Measurements from ENCODE around the gene CAMK2N2.

Gene CAMK2N2

DNA sequence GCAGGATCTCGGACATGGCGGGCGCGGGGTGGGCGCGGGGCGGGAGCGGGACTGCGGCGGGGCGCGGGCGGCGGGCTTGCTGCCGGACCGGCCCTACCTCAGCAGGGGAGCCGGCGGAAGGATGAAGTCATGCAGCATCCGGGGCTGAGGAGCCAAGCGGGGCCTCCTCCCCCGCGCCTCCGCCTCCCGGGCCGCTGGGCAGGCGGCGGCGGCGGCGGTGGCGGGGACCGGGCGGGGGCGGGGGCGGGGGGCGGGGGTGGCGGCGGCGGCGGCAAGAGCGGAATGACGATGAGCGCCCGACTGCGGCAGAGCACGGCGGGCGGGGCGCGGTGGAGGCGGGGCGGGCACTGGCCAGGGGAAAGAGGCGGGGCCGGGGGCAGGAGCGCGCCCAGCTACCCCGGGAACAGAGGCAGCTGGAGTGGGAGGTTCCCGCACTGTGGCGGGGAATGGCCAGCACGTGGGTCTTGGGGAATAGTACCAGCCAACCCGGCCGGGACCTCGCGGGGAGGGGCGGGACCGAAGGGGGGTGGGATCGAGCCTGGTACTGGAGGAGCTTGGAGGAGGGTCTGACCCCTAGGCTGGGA is at the start of gene CAMK2N2:
TSS of gene CAMK2N2 (minus strand) at position 284 of the 584 bp plus-strand sequence. CDS start at position 16, 268 bp downstream.
- DNase-seq = peak; percentile 56 to 62

GRCh38 chr3:184308744-184309143 is 47.4 kb upstream of the CAMK2N2 start:
- no peak for DNase-seq

DNA sequence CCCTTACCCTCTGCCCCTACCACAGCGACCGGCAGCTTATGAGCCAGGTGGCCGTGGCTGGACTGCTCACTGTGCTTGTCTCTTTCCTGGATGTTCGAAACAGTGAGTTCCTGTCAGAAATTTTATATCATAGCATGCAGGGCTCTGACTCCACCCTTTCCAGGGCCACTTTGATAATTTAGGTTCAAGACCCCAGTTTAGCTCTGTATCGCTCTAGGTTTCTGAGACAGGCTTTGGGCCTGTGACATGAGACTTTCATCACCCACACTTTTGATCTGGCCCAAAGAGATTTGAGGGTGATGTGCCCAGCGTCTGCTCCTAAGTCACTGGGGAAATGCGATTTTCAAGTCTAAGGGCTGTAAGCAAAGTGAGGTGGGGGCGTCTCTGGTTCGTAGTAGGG is 46.6 kb upstream of the CAMK2N2 start:
- no peak for DNase-seq

DNA sequence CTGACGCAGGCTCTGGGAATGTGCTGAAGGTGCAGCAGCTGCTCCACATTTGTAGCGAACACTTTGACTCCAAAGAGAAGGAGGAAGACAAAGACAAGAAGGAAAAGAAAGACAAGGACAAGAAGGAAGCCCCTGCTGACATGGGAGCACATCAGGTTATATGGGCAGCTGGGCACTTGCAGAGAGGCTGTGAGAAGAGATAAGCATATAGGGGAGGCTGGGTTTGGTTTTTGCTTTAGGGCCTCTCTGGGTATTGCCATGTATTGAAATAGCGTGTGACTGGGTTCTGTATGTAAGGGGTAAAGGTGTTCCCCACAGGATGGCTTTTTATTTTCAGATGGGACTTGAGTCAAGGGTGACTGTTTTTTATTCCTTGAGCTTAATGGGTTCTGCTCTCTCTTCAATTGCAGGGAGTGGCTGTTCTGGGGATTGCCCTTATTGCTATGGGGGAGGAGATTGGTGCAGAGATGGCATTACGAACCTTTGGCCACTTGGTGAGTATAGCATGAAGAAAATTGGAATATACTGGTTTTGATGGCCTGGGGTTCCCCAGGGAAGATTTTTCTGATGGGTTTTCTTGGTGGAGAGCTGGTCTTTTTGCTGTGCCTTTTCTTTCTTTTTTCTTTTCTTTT is 45.1 kb upstream of the CAMK2N2 start:
- DNase-seq = no peak

GRCh38 chr3:184305577-184305976 is 44.2 kb upstream of the CAMK2N2 start:
- DNase-seq = no peak

- DNase-seq = no peak
These were observed 39.0 kb upstream of the CAMK2N2 start for GRCh38 chr3:184300378-184300720.

DNA sequence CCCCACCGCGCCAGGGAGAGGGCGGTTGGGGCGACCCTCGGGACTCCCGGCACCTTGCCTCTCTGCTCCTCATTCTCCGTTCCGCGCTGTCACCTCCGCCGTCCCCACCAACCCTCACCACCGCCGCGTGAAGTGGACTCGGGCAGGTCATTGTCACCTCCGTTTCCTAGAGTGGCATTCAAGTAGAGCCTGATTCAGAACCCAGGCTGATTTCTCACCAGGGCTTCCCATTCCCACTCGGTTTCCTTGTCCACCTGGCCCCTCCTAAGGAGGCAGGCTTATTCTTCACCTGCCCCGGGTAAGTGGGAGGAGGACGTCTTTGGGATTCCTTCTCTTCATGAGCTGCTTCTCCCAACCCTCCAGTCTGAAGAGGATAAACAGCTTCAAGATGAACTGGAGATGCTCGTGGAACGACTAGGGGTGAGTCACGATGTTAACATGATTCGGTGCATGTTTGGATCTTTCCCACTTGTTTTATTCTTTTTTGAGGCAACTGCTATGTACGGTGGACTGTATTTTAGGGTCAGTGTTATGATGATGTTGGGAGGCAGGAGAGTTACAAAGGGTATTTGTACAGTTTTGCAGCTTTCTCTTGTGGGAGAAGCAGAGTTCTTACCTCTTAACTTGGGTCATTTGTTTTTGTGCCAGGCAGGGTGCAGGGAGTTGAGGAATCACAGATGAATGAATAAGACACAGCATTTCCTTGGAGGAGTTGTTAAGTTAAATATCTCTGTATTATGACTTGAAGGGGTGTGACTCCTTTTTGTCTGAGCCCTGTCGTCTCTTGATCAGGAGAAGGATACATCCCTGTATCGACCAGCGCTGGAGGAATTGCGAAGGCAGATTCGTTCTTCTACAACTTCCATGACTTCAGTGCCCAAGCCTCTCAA is 38.4 kb upstream of the CAMK2N2 start:
- no peak for DNase-seq

DNA sequence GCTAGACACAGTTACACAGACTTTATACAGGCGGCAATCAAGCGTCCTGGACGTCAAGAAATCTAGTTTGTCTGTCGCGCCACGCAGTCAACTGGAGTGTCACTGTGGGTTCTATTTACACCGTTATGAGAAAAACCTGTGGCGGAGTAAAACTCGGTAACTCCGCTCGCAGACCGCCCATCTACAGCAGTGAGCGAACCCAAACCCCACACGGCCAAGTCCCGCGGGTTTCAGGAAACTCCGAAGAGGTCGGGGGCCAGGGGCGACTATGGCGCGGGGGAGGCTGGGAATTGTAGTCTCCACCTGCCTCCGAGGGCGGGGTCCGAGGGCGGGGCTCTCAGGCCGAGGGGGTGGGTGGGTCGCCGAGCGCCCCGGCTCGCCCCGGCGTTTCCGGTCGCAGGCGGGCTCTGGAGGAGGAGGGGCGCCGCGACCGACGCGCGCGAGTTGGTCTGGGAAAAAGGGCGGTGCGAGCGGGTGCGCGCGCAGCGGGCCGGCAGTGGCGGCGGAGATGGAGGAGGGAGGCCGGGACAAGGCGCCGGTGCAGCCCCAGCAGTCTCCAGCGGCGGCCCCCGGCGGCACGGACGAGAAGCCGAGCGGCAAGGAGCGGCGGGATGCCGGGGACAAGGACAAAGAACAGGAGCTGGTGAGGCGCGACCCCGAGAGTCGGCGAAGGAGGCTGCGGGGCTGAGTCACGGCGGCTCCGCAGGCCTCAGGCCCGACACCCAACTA is 37.6 kb upstream of the CAMK2N2 start, which contains the start of gene PSMD2:
TSS of gene PSMD2 (plus strand) at position 483 of the 729 bp plus-strand sequence. CDS start at position 509, 26 bp downstream.
- DNase-seq = peak; percentile 98 to 99

GRCh38 chr3:184296616-184297015 is 35.3 kb upstream of the CAMK2N2 start:
- no peak for DNase-seq

DNA sequence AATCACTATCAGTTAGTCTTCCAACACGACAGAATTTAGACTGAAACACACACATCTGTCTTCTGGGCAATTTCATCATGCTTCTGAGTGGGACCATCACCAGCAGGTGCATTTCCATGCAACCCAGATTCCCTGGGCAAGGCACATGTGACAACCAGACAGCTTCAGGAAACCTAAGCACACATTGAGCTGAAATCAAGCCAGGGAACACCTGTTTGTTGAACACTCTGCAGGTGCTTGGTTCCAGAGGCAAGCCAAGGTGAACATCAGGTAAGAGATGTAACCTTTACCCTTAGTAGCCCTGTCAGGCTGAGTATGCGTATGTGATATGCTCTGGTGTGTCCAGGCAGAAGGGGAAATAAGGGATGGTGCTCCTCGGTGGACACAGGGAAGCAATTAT is 34.4 kb upstream of the CAMK2N2 start:
- no peak for DNase-seq

DNA sequence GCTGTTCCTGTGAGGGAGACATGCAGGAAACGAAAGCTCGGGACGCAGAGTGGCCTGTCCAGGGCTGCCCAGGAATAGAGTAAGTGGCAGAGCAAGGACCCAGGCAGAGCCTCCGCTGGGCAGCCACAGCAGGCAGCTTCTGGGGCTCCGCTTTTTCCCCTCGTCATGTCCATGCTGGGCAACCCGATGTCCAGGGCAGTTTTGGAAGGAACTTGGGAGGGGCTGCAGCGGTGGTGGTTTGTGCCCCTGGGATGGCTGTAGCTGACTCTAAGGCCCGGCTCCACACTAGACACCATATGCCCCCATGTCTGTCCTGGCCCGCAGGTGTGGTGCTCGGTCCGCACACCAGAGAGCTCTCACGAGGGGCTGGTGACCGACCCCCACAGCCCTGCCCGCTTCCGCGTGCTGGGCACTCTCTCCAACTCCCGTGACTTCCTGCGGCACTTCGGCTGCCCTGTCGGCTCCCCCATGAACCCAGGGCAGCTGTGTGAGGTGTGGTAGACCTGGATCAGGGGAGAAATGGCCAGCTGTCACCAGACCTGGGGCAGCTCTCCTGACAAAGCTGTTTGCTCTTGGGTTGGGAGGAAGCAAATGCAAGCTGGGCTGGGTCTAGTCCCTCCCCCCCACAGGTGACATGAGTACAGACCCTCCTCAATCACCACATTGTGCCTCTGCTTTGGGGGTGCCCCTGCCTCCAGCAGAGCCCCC is 30.5 kb upstream of the CAMK2N2 start:
- DNase-seq = no peak

- DNase-seq = no peak
These were observed 29.8 kb upstream of the CAMK2N2 start for GRCh38 chr3:184291044-184291737.

GRCh38 chr3:184290331-184290730 is 29.0 kb upstream of the CAMK2N2 start:
- DNase-seq = no peak

- peak; percentile 56 to 67 for DNase-seq
These were observed 28.1 kb upstream of the CAMK2N2 start for GRCh38 chr3:184289426-184289938.

DNA sequence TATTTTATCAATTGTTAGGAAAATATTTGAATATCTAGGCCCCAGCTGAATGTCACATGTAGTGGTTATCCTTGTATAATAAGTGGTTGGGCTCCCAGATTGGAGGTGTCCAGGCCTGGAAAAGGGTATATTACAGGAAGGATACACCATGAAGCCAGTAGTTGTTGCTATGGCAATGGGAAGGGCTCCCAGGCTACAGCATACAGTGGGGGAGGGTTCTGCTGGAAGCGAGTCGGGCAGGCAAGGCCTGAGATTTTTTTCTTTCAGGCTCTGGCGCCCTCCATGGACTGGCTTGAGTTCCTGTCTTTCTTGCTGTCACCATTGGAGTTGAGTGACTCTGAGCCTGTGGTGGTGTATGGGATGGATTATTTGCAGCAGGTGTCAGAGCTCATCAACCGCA is 23.3 kb upstream of the CAMK2N2 start:
- DNase-seq = peak; percentile 22

GRCh38 chr3:184283681-184284080 is 22.3 kb upstream of the CAMK2N2 start:
- no peak for DNase-seq

- no peak for DNase-seq
These were observed 21.6 kb upstream of the CAMK2N2 start for GRCh38 chr3:184282941-184283340.

DNA sequence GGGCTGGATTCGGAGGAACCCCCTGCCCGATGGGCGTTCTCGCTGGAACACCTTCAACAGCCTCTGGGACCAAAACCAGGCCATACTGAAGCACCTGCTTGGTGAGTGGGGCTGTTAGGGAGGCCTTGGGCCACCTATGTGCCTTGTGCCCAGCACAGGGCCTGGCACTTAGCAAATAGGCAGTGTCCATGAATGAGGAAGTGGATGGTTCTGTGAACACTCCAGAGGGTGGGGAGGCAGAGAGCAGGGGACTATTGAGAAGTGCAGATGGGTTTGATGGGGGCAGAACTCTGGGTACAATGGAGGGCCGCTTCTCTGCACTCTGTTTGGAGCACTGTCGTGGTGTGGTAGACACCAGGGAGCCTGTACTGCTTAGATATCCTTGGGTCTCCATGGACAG is 16.0 kb upstream of the CAMK2N2 start:
- no peak for DNase-seq

- DNase-seq = no peak
These were observed 14.9 kb upstream of the CAMK2N2 start, which contains the start of gene ECE2 for GRCh38 chr3:184275961-184276910. Gene ECE2, plus strand, starts transcription at chr3:184276022. Its CDS starts 132 bp downstream, at chr3:184276154.

DNA sequence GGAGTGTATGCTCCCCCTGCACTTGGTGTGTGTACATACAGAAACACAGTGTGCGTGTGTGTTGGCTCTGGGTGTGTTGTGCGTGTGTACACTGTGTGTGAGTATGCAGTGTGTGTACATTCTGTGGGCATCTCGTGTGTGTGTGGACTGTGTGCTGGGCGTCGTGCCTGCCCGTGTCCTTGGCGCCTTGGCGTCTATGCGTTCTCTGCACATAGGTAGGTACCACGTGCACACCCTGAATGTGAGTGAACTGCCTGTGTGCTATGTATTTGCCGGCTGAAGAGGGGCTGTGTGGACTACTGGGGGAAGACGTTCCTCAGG is 14.0 kb upstream of the CAMK2N2 start:
- DNase-seq = no peak
